Liver (tissue), 9 donors: ENCODE results near the gene METTL18. TPM values are rescaled to one million over a fixed set of nuclear protein-coding genes. Genes with fewer than 3 reads are reported as not detected.

Experiments
- DNase-seq: peaks from one replicate; pipeline ENCODE4 v3.0.0-alpha.2; 2017; ENCODE audit warnings: low spot score
- H3K27ac ChIP-seq, 2 donors: one replicate each; pipeline ENCODE4 v1.7.0; 2013; ENCODE audit warnings: inconsistent platforms in 2 of 2, low read length in 2 of 2, control low read depth in 1 of 2, low read depth in 1 of 2, mild to moderate bottlenecking in 1 of 2
- H3K27me3 ChIP-seq, 4 donors: one replicate each; pipeline versions ENCODE4 v1.6.1 to v1.7.0; 2013; ENCODE audit warnings: low read length in 3 of 4, inconsistent platforms in 1 of 4, mild to moderate bottlenecking in 1 of 4, moderate library complexity in 1 of 4; ENCODE audit not compliant: control insufficient read depth in 4 of 4, insufficient read depth in 4 of 4
- H3K36me3 ChIP-seq, 4 donors: one replicate each; pipeline versions ENCODE4 v1.6.1 to v1.7.0; 2013; ENCODE audit warnings: low read length in 3 of 4, mild to moderate bottlenecking in 3 of 4, low read depth in 1 of 4, moderate library complexity in 1 of 4; ENCODE audit not compliant: control insufficient read depth in 4 of 4, insufficient read depth in 3 of 4
- H3K4me1 ChIP-seq, 4 donors: one replicate each; pipeline versions ENCODE4 v1.6.1 to v1.7.0; 2013; ENCODE audit warnings: low read length in 3 of 4, mild to moderate bottlenecking in 3 of 4, moderate library complexity in 1 of 4; ENCODE audit not compliant: control insufficient read depth in 4 of 4, insufficient read depth in 4 of 4
- H3K4me3 ChIP-seq, 3 donors: one replicate each; pipeline versions ENCODE4 v1.6.1 to v1.7.0; 2013; ENCODE audit warnings: low read length in 3 of 3, control low read depth in 1 of 3, low read depth in 1 of 3, mild to moderate bottlenecking in 1 of 3
- H3K9ac ChIP-seq, 2 donors: one replicate each; pipeline ENCODE4 v1.7.0; 2013; ENCODE audit warnings: low read length in 2 of 2, mild to moderate bottlenecking in 2 of 2, moderate library complexity in 2 of 2, control low read depth in 1 of 2, low read depth in 1 of 2
- H3K9me3 ChIP-seq, 4 donors: one replicate each; pipeline versions ENCODE4 v1.6.1 to v1.7.0; 2013; ENCODE audit warnings: low read length in 3 of 4; ENCODE audit not compliant: control insufficient read depth in 4 of 4
- EGR1 ChIP-seq, 2 donors: IDR thresholded peaks; 2 replicates each; pipeline ENCODE4 v1.6.1; 2016 to 2018; ENCODE audit warnings: antibody characterized with exemption in 2 of 2, low read depth in 2 of 2
- FOXA1 ChIP-seq: IDR thresholded peaks from 2 replicates; pipeline ENCODE4 v1.6.1; 2016; ENCODE audit warnings: antibody characterized with exemption
- FOXA2 ChIP-seq: IDR thresholded peaks from 2 replicates; pipeline ENCODE4 v1.6.1; 2016; ENCODE audit warnings: antibody characterized with exemption
- GABPA ChIP-seq, 2 donors: IDR thresholded peaks in 1 of 2; conservative IDR thresholded peaks in 1 of 2; 2 replicates each; pipeline ENCODE4 v1.6.1; 2016; ENCODE audit warnings: antibody characterized with exemption in 2 of 2, mild to moderate bottlenecking in 1 of 2, moderate library complexity in 1 of 2
- HNF4A ChIP-seq, 2 donors: conservative IDR thresholded peaks; 2 replicates each; pipeline ENCODE4 v1.6.1; 2016; ENCODE audit warnings: antibody characterized with exemption in 2 of 2, mild to moderate bottlenecking in 2 of 2
- HNF4G ChIP-seq: IDR thresholded peaks from 2 replicates; pipeline ENCODE4 v1.6.1; 2016; ENCODE audit warnings: antibody characterized with exemption
- JUND ChIP-seq, 2 donors: IDR thresholded peaks; 2 replicates each; pipeline ENCODE4 v1.6.1; 2016; ENCODE audit warnings: antibody characterized with exemption in 2 of 2
- NR2F2 ChIP-seq: IDR thresholded peaks from 2 replicates; pipeline ENCODE4 v1.6.1; 2016; ENCODE audit warnings: antibody characterized with exemption
- RAD21 ChIP-seq, 2 donors: IDR thresholded peaks; 2 replicates each; pipeline ENCODE4 v1.6.1; 2016; ENCODE audit warnings: antibody characterized with exemption in 2 of 2, mild to moderate bottlenecking in 2 of 2
- RXRA ChIP-seq, 2 donors: IDR thresholded peaks; 2 replicates each; pipeline ENCODE4 v1.6.1; 2017 to 2018; ENCODE audit warnings: antibody characterized with exemption in 2 of 2, mild to moderate bottlenecking in 1 of 2
- SP1 ChIP-seq: IDR thresholded peaks from 2 replicates; pipeline ENCODE4 v1.6.1; 2018; ENCODE audit warnings: antibody characterized with exemption, mild to moderate bottlenecking
- TAF1 ChIP-seq: conservative IDR thresholded peaks from 2 replicates; pipeline ENCODE4 v1.6.1; 2016; ENCODE audit warnings: antibody characterized with exemption, mild to moderate bottlenecking
- YY1 ChIP-seq: IDR thresholded peaks from 2 replicates; pipeline ENCODE4 v1.6.1; 2016; ENCODE audit warnings: antibody characterized with exemption, mild to moderate bottlenecking
- WGBS: extraction: QIAGEN DNeasy Blood & Tissue Kit; methylation state at CpG from one replicate; pipeline ENCODE4 v1.1.7; 2013; 5-methylcytosine and 5-hydroxymethylcytosine counted together
- polyA plus RNA-seq, 2 donors: library from polyadenylated mRNA; stranded (reverse) in 1 of 2; unstranded in 1 of 2; fragments of 200-250 nt in 1 of 2; fragments of >200 nt in 1 of 2; fragmentation: Nextera tagmentation in 1 of 2; extraction: Ambion mirVana in 1 of 2; gene quantifications; one replicate each; pipeline versions ENCODE4 v1.2.1 to v1.2.3, GENCODE V29; 2013 to 2015
- total RNA-seq, 2 donors: library from RNA; depleted of rRNA; stranded (reverse); fragments of >200 nt; gene quantifications; one replicate each; pipeline ENCODE4 v1.2.3, GENCODE V29; 2014
- TF ChIP-seq, protein P1 (sequence below): IDR thresholded peaks from 2 replicates; pipeline ENCODE4 v1.6.1; 2016; ENCODE audit warnings: antibody characterized with exemption
- TF ChIP-seq, protein P2 (sequence below): IDR thresholded peaks from 2 replicates; pipeline ENCODE4 v1.6.1; 2016; ENCODE audit warnings: antibody characterized with exemption
- TF ChIP-seq, protein P3 (sequence below): IDR thresholded peaks from 2 replicates; pipeline ENCODE4 v1.6.1; 2016; ENCODE audit warnings: antibody characterized with exemption, mild to moderate bottlenecking
- TF ChIP-seq, protein P4 (sequence below): fragments of 150-350 bp; IDR thresholded peaks from 2 replicates; pipeline ENCODE4 v1.5.1; 2017; ENCODE audit warnings: improper control_type of control experiment, low read depth, low read length; ENCODE audit not compliant: missing input control
- TF ChIP-seq, protein P5 (sequence below): IDR thresholded peaks from 2 replicates; pipeline ENCODE4 v1.6.1; 2016; ENCODE audit warnings: antibody characterized with exemption
- donor health status: healthy.
- donor health status: healthy.
- donor health status: healthy.
- donor health status: healthy.
- donor health status: healthy.

Gene METTL18
- total and polyA plus RNA-seq, 4 donors, result 2.1 to 5.0 (median 3.2) TPM

DNA sequence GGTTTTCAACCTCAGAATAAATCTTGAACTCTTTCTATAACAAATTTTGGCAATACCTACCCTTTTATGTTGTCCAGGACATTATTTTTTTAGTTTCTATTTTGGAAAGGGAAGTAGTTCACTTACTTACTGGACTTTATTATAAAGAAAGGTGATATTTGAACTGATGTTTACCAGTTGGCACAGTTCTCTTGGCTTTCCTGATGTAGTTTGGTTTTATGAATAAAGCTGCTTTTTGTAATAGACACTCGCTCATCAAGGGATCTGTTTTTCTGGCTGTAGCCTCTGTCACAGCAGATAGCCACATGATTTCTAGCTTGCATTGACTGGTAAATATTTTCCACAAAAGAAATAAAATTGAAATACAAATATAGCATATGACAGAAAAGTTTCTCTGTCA, 40.9 kb upstream of the METTL18 start:
- no peak for DNase-seq
- Histone ChIP-seq H3K36me3 (peaks cover 2 to 21% (median 9%) of the 10 kb centered on the region in 4 donors), H3K9me3 (peaks cover 0 to 4% (median 0%) of the 10 kb centered on the region in 4 donors), H3K27me3 (no peaks in the 10 kb centered on the region), H3K4me1 (peaks cover 0 to 2% (median 0%) of the 10 kb centered on the region in 4 donors), H3K27ac (no peak overlapping the region), H3K4me3 (no peak overlapping the region), H3K9ac (no peak overlapping the region)
- TF ChIP-seq RAD21 (IDR thresholded peaks at IDR 0.05) (no peak), NR2F2 (no peak), HNF4G (no peak), EGR1 (IDR thresholded peaks at IDR 0.05; ENCODE audit: low read depth in 2 of 2) (no peak), TAF1 (no peak), GABPA (IDR thresholded peaks at IDR 0.05 in 1 of 2, conservative IDR thresholded peaks at IDR 0.05 in 1 of 2) (no peak), FOXA1 (no peak), HNF4A (conservative IDR thresholded peaks at IDR 0.05) (no peak), FOXA2 (no peak), SP1 (no peak), JUND (IDR thresholded peaks at IDR 0.05) (no peak), RXRA (IDR thresholded peaks at IDR 0.05) (no peak), YY1 (no peak)
- TF ChIP-seq, protein P1, sequence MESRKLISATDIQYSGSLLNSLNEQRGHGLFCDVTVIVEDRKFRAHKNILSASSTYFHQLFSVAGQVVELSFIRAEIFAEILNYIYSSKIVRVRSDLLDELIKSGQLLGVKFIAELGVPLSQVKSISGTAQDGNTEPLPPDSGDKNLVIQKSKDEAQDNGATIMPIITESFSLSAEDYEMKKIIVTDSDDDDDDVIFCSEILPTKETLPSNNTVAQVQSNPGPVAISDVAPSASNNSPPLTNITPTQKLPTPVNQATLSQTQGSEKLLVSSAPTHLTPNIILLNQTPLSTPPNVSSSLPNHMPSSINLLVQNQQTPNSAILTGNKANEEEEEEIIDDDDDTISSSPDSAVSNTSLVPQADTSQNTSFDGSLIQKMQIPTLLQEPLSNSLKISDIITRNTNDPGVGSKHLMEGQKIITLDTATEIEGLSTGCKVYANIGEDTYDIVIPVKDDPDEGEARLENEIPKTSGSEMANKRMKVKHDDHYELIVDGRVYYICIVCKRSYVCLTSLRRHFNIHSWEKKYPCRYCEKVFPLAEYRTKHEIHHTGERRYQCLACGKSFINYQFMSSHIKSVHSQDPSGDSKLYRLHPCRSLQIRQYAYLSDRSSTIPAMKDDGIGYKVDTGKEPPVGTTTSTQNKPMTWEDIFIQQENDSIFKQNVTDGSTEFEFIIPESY, result no peak
- TF ChIP-seq, protein P2, sequence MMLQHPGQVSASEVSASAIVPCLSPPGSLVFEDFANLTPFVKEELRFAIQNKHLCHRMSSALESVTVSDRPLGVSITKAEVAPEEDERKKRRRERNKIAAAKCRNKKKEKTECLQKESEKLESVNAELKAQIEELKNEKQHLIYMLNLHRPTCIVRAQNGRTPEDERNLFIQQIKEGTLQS, result no peak
- TF ChIP-seq, protein P3, sequence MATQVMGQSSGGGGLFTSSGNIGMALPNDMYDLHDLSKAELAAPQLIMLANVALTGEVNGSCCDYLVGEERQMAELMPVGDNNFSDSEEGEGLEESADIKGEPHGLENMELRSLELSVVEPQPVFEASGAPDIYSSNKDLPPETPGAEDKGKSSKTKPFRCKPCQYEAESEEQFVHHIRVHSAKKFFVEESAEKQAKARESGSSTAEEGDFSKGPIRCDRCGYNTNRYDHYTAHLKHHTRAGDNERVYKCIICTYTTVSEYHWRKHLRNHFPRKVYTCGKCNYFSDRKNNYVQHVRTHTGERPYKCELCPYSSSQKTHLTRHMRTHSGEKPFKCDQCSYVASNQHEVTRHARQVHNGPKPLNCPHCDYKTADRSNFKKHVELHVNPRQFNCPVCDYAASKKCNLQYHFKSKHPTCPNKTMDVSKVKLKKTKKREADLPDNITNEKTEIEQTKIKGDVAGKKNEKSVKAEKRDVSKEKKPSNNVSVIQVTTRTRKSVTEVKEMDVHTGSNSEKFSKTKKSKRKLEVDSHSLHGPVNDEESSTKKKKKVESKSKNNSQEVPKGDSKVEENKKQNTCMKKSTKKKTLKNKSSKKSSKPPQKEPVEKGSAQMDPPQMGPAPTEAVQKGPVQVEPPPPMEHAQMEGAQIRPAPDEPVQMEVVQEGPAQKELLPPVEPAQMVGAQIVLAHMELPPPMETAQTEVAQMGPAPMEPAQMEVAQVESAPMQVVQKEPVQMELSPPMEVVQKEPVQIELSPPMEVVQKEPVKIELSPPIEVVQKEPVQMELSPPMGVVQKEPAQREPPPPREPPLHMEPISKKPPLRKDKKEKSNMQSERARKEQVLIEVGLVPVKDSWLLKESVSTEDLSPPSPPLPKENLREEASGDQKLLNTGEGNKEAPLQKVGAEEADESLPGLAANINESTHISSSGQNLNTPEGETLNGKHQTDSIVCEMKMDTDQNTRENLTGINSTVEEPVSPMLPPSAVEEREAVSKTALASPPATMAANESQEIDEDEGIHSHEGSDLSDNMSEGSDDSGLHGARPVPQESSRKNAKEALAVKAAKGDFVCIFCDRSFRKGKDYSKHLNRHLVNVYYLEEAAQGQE, result no peak
- TF ChIP-seq, protein P4, sequence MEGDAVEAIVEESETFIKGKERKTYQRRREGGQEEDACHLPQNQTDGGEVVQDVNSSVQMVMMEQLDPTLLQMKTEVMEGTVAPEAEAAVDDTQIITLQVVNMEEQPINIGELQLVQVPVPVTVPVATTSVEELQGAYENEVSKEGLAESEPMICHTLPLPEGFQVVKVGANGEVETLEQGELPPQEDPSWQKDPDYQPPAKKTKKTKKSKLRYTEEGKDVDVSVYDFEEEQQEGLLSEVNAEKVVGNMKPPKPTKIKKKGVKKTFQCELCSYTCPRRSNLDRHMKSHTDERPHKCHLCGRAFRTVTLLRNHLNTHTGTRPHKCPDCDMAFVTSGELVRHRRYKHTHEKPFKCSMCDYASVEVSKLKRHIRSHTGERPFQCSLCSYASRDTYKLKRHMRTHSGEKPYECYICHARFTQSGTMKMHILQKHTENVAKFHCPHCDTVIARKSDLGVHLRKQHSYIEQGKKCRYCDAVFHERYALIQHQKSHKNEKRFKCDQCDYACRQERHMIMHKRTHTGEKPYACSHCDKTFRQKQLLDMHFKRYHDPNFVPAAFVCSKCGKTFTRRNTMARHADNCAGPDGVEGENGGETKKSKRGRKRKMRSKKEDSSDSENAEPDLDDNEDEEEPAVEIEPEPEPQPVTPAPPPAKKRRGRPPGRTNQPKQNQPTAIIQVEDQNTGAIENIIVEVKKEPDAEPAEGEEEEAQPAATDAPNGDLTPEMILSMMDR, result no peak
- TF ChIP-seq, protein P5, sequence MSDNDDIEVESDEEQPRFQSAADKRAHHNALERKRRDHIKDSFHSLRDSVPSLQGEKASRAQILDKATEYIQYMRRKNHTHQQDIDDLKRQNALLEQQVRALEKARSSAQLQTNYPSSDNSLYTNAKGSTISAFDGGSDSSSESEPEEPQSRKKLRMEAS, result no peak
- 32% methylated on average over 1 of the region's 1 CpG for WGBS
